AG09309 (cell line): ENCODE data around the gene MBIP.

Source experiments
- DNase-seq: peaks from one replicate; pipeline ENCODE4 v3.0.0-alpha.2; 2010; ENCODE audit warnings: low read depth
- H3K4me3 ChIP-seq: 2 replicates; pipeline ENCODE4 v1.5.1; 2011; ENCODE audit warnings: mild to moderate bottlenecking, low read depth, low read length, moderate library complexity; ENCODE audit not compliant: control insufficient read depth
- TF ChIP-seq, protein P1 (sequence below): IDR thresholded peaks from 2 replicates; pipeline ENCODE4 v1.5.1; 2011; ENCODE audit warnings: mild to moderate bottlenecking, low read depth, low read length, inconsistent platforms; ENCODE audit not compliant: insufficient read depth, control insufficient read depth; ENCODE audit errors: missing control alignments

MBIP gene

DNA sequence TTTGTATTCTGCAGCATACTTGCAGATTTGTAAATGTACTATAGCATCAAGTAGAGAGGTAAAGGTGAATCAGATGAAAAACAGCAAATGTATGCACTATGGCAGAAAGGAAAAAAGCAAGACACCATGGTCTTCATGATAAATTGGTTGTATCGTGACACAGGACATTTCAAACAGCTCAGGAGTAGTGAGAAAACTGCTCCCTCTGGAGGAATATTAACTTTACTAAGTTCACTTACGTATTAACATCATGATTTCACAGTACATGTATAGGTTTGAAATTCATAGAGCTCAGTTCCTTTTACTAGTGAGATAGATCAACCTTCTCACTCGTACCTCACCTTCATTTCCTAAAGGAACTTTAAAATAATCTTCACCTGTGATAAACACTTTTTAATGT, 6.5 kb downstream of the MBIP start:
- no peak overlapping the region for H3K4me3 ChIP-seq
- TF ChIP-seq, protein P1, sequence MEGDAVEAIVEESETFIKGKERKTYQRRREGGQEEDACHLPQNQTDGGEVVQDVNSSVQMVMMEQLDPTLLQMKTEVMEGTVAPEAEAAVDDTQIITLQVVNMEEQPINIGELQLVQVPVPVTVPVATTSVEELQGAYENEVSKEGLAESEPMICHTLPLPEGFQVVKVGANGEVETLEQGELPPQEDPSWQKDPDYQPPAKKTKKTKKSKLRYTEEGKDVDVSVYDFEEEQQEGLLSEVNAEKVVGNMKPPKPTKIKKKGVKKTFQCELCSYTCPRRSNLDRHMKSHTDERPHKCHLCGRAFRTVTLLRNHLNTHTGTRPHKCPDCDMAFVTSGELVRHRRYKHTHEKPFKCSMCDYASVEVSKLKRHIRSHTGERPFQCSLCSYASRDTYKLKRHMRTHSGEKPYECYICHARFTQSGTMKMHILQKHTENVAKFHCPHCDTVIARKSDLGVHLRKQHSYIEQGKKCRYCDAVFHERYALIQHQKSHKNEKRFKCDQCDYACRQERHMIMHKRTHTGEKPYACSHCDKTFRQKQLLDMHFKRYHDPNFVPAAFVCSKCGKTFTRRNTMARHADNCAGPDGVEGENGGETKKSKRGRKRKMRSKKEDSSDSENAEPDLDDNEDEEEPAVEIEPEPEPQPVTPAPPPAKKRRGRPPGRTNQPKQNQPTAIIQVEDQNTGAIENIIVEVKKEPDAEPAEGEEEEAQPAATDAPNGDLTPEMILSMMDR, result no peak
- DNase-seq, result no peak

DNA sequence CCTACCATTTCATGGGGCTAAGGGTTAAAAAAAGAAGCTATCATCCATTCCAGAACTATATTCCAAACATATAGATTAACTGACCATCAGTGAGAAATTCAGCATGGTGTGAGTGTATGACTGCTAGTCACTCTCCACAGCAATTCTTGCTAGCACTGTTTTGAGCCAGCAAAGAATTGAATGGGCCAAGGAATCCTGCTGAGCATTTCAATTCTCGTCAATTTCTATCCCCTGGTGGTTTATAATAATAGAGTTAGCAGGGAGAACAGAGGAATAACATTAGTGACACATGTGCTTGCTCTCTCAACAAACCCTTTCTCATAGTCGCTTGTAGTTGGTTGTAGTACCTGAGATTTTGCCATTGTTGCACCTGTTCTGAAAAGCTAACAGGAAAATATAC, 7.2 kb downstream of the MBIP start:
- H3K4me3 ChIP-seq, result no peak overlapping the region
- no peak for DNase-seq
- TF ChIP-seq, protein P1, result no peak

DNA sequence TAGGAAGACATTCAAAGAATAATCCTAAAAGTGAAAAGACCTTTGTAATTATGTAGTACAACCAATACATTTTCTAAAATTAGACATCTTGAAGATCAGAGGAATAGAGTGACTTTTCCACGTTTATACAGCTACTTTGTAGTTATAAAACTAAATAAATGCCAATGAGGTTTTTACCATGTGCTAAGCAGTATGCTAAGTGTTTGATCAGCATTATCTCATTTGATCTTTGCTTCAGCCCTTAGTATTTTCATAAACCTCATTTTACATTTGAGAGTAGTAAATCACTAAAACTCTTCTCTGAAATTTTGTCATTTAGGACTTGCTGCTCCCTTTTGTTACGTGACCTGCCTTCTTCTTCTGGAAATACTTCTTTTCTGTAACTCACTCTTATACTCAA, 13.6 kb downstream of the MBIP start:
- no peak overlapping the region for H3K4me3 ChIP-seq
- no peak for DNase-seq
- TF ChIP-seq, protein P1, result no peak

DNA sequence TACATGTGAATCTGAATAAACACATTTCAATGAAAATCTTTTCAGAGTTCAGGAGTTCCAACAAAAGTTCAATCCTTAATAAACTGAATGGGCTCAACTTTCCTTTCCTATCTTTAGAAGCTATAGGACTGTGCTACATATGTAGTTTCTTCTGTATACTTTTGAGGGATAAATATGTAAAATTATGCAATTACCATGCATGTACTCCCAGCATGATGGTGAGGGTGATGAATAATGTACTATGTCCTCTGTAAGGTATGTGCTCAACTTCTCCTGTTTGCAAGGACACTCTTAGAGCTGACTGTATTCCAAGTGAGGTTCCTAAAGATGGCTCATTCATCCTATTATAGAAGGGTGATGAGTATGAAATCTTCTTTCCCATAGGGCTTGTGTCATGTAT, 15.5 kb downstream of the MBIP start:
- H3K4me3 ChIP-seq, result no peak overlapping the region

DNA sequence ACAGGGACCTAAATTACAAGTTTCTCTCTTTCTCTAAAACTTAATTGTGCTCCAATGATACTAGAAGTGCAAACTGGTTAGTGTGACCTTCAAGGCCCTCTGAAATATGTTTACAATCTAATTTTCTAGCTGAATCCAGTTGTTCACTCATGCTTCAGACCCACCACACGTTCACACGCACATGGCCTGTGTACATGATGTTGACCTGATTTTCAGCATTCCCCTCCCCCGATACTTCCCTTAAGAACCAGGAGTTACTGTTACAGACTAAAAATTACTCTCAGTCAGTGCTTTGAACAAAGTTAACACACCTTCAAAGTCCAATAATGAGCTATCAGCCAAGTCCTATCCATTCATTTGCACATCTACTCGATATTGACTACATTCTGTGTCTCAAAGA, 16.5 kb downstream of the MBIP start:
- no peak overlapping the region for H3K4me3 ChIP-seq
- TF ChIP-seq, protein P1, result no peak
- no peak for DNase-seq

More for the DNA sequence above, 15.5 kb downstream of the MBIP start:
- TF ChIP-seq, protein P1, result no peak
- no peak for DNase-seq

DNA sequence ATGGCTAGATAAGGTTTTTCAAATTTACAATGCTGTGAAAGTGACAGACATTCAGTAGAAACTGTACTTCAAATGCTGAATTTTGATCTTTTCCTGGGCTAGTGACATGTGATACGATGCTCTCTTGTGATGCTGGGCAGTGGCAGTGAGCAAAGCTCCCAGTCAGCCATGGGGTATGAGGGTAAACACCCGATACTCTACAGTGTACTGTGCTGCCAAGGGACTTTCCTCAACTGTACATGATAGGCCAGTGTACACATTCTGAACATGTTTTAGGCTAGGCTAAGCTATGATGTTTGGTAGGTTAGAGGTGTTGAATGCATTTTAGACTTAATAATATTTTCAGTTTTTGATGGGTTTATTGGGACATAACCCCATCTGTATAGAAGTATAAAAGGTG, 17.6 kb downstream of the MBIP start:
- no peak for DNase-seq
- TF ChIP-seq, protein P1, result no peak
- H3K4me3 ChIP-seq, result no peak overlapping the region

DNA sequence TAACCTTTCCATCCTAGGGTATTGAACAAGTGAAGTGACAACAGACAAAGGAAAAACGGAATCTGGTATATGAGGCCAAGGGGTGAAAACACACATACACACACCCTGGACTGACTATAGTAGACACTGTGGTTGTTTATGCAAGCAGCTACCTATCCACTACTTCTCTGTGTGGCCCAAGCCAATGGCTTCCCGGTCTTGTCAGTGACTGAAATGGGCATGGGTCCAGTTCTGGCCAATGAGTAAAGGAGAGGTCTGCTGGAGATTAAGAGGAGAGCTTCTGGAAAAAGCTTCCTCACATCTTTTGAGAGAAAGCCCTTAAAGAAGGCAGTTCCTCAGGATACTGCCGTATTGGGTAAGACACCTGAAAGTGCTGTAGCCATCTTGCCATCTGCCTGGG, 19.3 kb downstream of the MBIP start:
- DNase-seq, result no peak
- TF ChIP-seq, protein P1, result no peak
- H3K4me3 ChIP-seq, result no peak overlapping the region
